B cell (primary cell): ENCODE measurements around the gene MLH1.

Experiments used
- EZH2 ChIP-seq: IDR thresholded peaks from 2 replicates; pipeline ENCODE4 v1.6.1; 2012; ENCODE audit warnings: borderline replicate concordance, low read depth, mild to moderate bottlenecking, moderate library complexity, low read length; ENCODE audit not compliant: insufficient read depth, poor library complexity, severe bottlenecking
- TF ChIP-seq, protein P1 (sequence below): fragments of 200-600 bp; IDR thresholded peaks from one replicate; pipeline ENCODE4 v1.8.0; 2022; ENCODE audit warnings: antibody characterized with exemption, mild to moderate bottlenecking

DNA sequence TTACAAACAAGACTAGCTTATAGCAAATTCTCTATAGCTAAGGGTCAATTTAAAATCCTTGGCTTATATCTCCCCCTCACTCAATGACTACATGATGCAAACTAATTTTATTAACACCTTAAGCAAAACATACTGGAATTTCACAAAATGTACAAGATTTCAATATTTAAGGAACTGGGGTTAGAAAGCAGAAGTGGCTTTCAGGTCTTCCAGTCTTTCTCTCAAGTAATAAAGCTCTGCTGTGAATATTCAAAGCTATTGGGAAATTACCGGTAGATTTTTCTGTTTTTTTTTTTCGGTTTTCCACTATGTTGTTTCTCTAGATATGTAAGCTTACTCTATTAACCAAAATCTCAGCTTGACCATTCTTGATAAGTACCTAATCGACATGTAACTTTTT lies 4.3 kb upstream of the MLH1 start:
- TF ChIP-seq, protein P1, sequence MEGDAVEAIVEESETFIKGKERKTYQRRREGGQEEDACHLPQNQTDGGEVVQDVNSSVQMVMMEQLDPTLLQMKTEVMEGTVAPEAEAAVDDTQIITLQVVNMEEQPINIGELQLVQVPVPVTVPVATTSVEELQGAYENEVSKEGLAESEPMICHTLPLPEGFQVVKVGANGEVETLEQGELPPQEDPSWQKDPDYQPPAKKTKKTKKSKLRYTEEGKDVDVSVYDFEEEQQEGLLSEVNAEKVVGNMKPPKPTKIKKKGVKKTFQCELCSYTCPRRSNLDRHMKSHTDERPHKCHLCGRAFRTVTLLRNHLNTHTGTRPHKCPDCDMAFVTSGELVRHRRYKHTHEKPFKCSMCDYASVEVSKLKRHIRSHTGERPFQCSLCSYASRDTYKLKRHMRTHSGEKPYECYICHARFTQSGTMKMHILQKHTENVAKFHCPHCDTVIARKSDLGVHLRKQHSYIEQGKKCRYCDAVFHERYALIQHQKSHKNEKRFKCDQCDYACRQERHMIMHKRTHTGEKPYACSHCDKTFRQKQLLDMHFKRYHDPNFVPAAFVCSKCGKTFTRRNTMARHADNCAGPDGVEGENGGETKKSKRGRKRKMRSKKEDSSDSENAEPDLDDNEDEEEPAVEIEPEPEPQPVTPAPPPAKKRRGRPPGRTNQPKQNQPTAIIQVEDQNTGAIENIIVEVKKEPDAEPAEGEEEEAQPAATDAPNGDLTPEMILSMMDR = no peak
- no peak for TF ChIP-seq EZH2
